Measurements from ENCODE around the gene MSN. TPM values are rescaled to one million over a fixed set of nuclear protein-coding genes. Genes with fewer than 3 reads are reported as not detected.

MSN gene
- total RNA-seq, 1 experiment from 2014 or later: 119 TPM

- Histone ChIP-seq H3K4me1 (ENCODE audit: control insufficient read depth in 1 of 2, insufficient read depth in 2 of 2, low read length in 2 of 2) (no peaks in the 10 kb centered on the region), H2AFZ (ENCODE audit: low read depth, low read length, poor library complexity, severe bottlenecking) (no peak overlapping the region), H3K27ac (ENCODE audit: low read depth, low read length) (no peak overlapping the region), H3K9me3 (ENCODE audit: control insufficient read depth in 1 of 2, insufficient read depth in 1 of 2, low read depth in 1 of 2, low read length in 2 of 2) (no peaks in the 10 kb centered on the region), H3K79me2 (ENCODE audit: insufficient read depth, low read length) (no peaks in the 10 kb centered on the region), H3K36me3 (ENCODE audit: control insufficient read depth in 1 of 2, insufficient read depth in 2 of 2, low read length in 2 of 2) (no peaks in the 10 kb centered on the region), H3K9me2 (ENCODE audit: insufficient read depth) (no peaks in the 10 kb centered on the region), H3K4me3 (replicated peaks in 1 of 2; ENCODE audit: low read depth in 1 of 2, low read length in 2 of 2) (no peak overlapping the region), H3K27me3 (ENCODE audit: insufficient read depth, low read length) (no peaks in the 10 kb centered on the region), H3K4me2 (ENCODE audit: low read length) (no peak overlapping the region), H4K20me1 (ENCODE audit: insufficient read depth) (no peaks in the 10 kb centered on the region), H3K9ac (ENCODE audit: low read length) (no peak overlapping the region)
- TF ChIP-seq SRF (IDR thresholded peaks at IDR 0.05; ENCODE audit: low read depth) (no peak), POLR2A (IDR thresholded peaks at IDR 0.05; ENCODE audit: borderline replicate concordance, extremely low read depth, insufficient read depth, insufficient read length) (no peak), FOSL1 (IDR thresholded peaks at IDR 0.05; ENCODE audit: low read depth) (no peak), EGR1 (IDR thresholded peaks at IDR 0.05; ENCODE audit: low read depth) (no peak), YY1 (IDR thresholded peaks at IDR 0.05; ENCODE audit: extremely low read depth, insufficient replicate concordance, low read depth, low read length) (no peak), ZNF274 (IDR thresholded peaks at IDR 0.05; ENCODE audit: low read depth, low read length) (no peak), POLR2AphosphoS5 (IDR thresholded peaks at IDR 0.05; ENCODE audit: low read depth, low read length) (no peak), SIN3A (IDR thresholded peaks at IDR 0.05; ENCODE audit: low read depth) (no peak), CTCF (IDR thresholded peaks at IDR 0.05 in 2 of 3, conservative IDR thresholded peaks at IDR 0.05 in 1 of 3; ENCODE audit: borderline replicate concordance in 1 of 3, insufficient read depth in 1 of 3, low read depth in 2 of 3, low read length in 2 of 3) (no peak), CBX3 (IDR thresholded peaks at IDR 0.05; ENCODE audit: low read depth) (no peak), TCF7L2 (IDR thresholded peaks at IDR 0.05; ENCODE audit: borderline replicate concordance, extremely low read depth, insufficient read depth, insufficient read length) (no peak), CEBPB (IDR thresholded peaks at IDR 0.05; ENCODE audit: low read depth) (no peak), ATF3 (IDR thresholded peaks at IDR 0.05) (no peak), SP1 (IDR thresholded peaks at IDR 0.05; ENCODE audit: low read depth) (no peak), REST (IDR thresholded peaks at IDR 0.05; ENCODE audit: low read depth) (no peak), ELF1 (IDR thresholded peaks at IDR 0.05; ENCODE audit: borderline replicate concordance, low read depth) (no peak), ZBTB33 (IDR thresholded peaks at IDR 0.05; ENCODE audit: extremely low read depth, insufficient replicate concordance, low read length) (no peak), EZH2 (IDR thresholded peaks at IDR 0.05) (no peak), MAX (IDR thresholded peaks at IDR 0.05) (no peak), EZH2phosphoT487 (IDR thresholded peaks at IDR 0.05; ENCODE audit: borderline replicate concordance) (no peak)
- RAD21 ChIA-PET (ENCODE audit: low non-redundant PET in 1 of 2, low total read pairs in 2 of 2, uncharacterized antibody in 2 of 2, unreplicated experiment in 2 of 2): no interaction called here
- ATAC-seq (no peak), DNase-seq (ENCODE audit: low read depth, low spot score) (no peak)
- CTCF ChIA-PET: no interaction called here
- intact Hi-C loops (cut with micrococcal nuclease): no loop called here
- POLR2A ChIA-PET: no interaction called here
- no TSS peak for BruUV-seq (replicated peaks)
These were observed 84.1 kb downstream of the MSN start for GRCh38 chrX:65751519-65751918.
